Measurements from ENCODE around the gene TIGD2.

DNA sequence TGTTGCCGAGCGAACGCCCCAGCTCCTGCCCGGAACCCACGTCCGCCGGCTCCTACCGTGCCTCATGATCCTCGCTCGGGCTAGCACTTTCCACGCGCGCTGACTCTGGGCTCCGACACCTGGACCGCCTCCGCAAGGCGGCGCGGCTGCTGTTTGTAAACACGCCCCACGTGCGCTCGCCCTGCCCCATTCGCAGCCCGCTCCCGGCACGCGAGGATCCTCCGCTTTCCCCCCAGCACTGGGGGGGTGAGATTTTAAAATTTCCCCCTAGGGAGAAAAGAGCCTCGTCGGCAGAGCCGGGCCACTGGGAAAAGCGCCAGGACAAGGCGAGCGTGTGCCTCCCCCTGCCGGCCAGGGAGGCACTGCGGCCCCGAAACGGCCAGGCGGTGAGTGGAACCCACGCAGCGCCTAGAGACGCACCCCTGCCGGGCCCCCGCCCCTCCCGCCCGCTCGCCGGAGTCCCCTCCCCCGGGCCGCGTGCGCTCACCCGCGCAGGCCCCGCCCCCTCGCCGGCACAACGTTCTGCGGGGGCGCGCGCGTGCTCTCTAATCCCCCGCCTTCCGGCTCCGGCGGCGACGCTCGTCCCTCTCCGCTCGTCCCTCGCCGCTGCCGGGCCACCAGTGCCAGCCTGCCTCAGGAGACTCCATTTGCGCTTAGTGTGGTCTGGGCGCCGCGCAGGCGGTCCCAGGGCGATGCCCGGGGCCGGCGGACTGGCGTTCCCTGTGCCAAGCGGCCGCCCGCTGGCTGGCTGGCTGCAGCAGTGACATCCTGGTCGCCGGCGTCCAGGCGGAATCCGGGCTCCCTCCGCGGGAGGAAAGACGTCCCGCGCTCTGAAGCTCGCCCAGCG is at the start of gene TIGD2:
- TF ChIP-seq, protein P1, sequence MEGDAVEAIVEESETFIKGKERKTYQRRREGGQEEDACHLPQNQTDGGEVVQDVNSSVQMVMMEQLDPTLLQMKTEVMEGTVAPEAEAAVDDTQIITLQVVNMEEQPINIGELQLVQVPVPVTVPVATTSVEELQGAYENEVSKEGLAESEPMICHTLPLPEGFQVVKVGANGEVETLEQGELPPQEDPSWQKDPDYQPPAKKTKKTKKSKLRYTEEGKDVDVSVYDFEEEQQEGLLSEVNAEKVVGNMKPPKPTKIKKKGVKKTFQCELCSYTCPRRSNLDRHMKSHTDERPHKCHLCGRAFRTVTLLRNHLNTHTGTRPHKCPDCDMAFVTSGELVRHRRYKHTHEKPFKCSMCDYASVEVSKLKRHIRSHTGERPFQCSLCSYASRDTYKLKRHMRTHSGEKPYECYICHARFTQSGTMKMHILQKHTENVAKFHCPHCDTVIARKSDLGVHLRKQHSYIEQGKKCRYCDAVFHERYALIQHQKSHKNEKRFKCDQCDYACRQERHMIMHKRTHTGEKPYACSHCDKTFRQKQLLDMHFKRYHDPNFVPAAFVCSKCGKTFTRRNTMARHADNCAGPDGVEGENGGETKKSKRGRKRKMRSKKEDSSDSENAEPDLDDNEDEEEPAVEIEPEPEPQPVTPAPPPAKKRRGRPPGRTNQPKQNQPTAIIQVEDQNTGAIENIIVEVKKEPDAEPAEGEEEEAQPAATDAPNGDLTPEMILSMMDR (IDR thresholded peaks at IDR 0.05; ENCODE audit: low read depth, low read length, poor library complexity, severe bottlenecking): peak; percentile 71
- no peak for TF ChIP-seq EZH2phosphoT487 (IDR thresholded peaks at IDR 0.05; ENCODE audit: borderline replicate concordance, low read length)
